NCI-H146 treated with DMSO at 0.1 percent for 48 hours (cell line): ENCODE measurements around the gene CEACAM16.

Source experiments
- DNase-seq: peaks from one replicate; lab custom pipeline; 2025; ENCODE audit not compliant: unreplicated experiment; lab: John Stamatoyannopoulos, UW

CEACAM16 gene

GRCh38 chr19:44745887-44746600 is 47.1 kb downstream of the CEACAM16 start:
- no peak for DNase-seq

- no peak for DNase-seq
Observed at GRCh38 chr19:44746616-44746945, 47.6 kb downstream of the CEACAM16 start.

GRCh38 chr19:44746946-44747738 is 48.2 kb downstream of the CEACAM16 start:
- peak; percentile 30 for DNase-seq

GRCh38 chr19:44747739-44748425 is 48.9 kb downstream of the CEACAM16 start:
- peak; percentile 30 for DNase-seq

- DNase-seq = peak; percentile 28
Observed at GRCh38 chr19:44748426-44749254, 49.7 kb downstream of the CEACAM16 start, which contains the start of gene BCL3. Gene BCL3 (plus strand): TSS chr19:44748708. CDS start chr19:44748791, 83 bp downstream.

DNA sequence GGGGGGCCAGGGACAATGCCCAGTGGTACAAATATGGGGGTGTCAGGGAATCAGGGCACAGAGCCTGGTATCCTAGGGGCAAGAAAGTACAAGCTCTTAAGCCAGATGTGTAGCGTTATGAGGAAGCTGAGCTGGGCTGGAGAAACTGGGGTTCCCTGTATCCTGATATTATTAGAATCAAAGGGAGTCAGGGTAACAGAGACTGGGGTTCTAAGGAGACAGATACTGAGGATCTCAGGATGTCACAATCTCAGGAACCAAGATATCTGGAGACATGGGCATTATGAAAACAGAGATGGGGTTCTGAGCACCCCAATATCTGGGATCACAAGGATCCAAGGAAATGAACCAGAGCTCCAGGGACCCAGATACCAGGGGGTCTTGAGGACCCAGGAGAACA is 50.3 kb downstream of the CEACAM16 start:
- no peak for DNase-seq

DNA sequence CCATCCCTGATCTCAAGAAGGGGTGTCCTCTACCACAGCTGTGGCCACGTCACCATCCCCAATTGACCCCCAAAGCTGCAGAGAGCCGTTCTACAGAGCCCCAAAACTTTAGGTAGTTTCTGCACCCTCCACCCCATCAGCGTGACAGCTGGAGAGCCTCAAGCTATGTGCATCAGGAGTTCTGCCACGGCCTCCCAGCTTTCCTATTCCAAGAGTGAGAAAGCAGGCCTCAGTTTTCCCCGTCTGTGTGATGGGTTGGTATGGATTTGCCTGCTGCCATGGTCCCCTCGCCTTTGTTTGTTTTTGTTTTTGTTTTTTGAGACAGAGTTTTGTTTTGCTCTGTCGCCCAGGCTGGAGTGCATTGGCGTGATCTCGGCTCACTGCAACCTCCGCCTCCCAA is 51.0 kb downstream of the CEACAM16 start:
- no peak for DNase-seq

- no peak for DNase-seq
Observed at GRCh38 chr19:44752123-44752815, 53.3 kb downstream of the CEACAM16 start.

- DNase-seq = no peak
Observed at GRCh38 chr19:44752816-44753625, 54.1 kb downstream of the CEACAM16 start.

- no peak for DNase-seq
Observed at GRCh38 chr19:44753626-44753931, 54.6 kb downstream of the CEACAM16 start.

- no peak for DNase-seq
Observed at GRCh38 chr19:44753932-44754749, 55.2 kb downstream of the CEACAM16 start.

- no peak for DNase-seq
Observed at GRCh38 chr19:44754750-44755080, 55.8 kb downstream of the CEACAM16 start.

GRCh38 chr19:44755219-44755618 is 56.3 kb downstream of the CEACAM16 start:
- no peak for DNase-seq

DNA sequence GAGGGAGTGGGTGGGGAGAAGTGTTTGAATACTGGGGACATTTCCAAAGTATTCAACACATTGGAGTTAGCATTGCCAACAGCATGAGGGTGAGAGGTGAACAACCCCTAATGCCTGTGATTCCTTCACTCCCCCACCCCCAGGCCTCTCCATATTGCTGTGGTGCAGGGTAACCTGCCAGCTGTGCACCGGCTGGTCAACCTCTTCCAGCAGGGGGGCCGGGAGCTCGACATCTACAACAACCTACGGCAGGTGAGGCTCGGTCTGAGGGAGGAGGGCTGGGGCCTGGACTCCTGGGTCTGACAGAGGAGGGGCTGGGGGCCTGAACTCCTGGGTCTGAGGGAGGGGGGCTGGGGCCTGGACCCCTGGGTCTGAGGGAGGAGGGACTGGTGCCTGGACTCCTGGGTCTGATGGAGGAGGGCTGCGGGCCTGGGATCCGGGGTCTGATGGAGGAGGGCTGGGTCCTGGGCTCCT is 57.2 kb downstream of the CEACAM16 start:
- no peak for DNase-seq

GRCh38 chr19:44757057-44757734 is 58.2 kb downstream of the CEACAM16 start:
- DNase-seq = no peak

- no peak for DNase-seq
Observed at GRCh38 chr19:44757735-44758505, 59.0 kb downstream of the CEACAM16 start.

DNA sequence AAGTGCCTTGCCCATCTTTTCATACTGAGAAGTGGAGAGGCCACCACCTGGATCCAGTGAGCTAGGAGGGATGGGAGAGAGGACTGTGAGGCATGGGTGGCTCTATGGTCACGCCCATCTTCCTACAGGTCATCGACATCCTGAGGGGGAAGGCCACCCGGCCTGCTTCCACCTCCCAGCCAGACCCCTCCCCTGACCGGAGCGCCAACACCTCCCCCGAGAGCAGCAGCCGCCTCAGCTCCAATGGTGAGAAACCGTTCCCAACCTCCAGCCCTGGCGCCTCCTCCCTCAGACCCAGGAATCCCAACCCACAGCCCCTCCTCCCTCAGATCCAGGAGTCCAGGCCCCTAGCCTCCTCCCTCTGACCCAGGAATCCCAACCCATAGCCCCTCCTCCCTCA is 59.6 kb downstream of the CEACAM16 start:
- no peak for DNase-seq
